Posterior vena cava (tissue), 2 donors: ENCODE results near the gene PLEK2. TPM values are rescaled to one million over a fixed set of nuclear protein-coding genes. Genes with fewer than 3 reads are reported as not detected.
"Not testable (repeated sequence)": the region's sequence is repeated elsewhere in the genome, so short reads cannot be mapped to it uniquely, and the experiment has no call there.

Source experiments
- DNase-seq: peaks from one replicate; pipeline ENCODE4 v3.0.0-alpha.2; 2020; ENCODE audit warnings: low spot score
- intact Hi-C, 2 donors: fragments of 100-400 bp; cut with DNase I; formaldehyde crosslinking; loops; one replicate each; pipeline versions ENCODE4 v1.14.1 to v1.14.2; 2022 to 2023
- long read RNA-seq, 2 donors: library from polyadenylated mRNA; unstranded; transcript quantifications; one replicate each; pipeline ENCODE4 v2.0.0, GENCODE V29; 2020 to 2021
- total RNA-seq, 2 donors: library from RNA; stranded (reverse); fragmentation: NEBNext Ultra II Directional; extraction: Animal tissue kit (Norgen Biotek cat#: 25700); gene quantifications; one replicate each; pipeline ENCODE4 v1.2.1, GENCODE V29; 2021
- donor health status: DM: yes; HTN: yes; CAD: no.
- donor health status: DM: yes; HTN: yes; CAD: no.

The PLEK2 gene
- 1 to 10 TPM; 1.2 to 2.0 TPM for total RNA-seq
- long read RNA-seq, donor 1, result 0 reads
- long read RNA-seq, donor 2, partial matches to known transcripts, result 0 of 1 reads
- long read RNA-seq, donor 2, other reads (novel, unspliced or antisense), result 0 of 1 reads

- intact Hi-C loops, result no loop called here
- peak; percentile 81 for DNase-seq
Observed at GRCh38 chr14:67411820-67412421, at the start of gene PLEK2. TSS of gene PLEK2 (minus strand) at chr14:67412165. CDS start at chr14:67412059, 106 bp downstream.

- intact Hi-C loops, result no loop called here
Observed at GRCh38 chr14:67461341-67461985, 49.5 kb upstream of the PLEK2 start.

GRCh38 chr14:67459336-67459735, 47.4 kb upstream of the PLEK2 start:
- intact Hi-C loops, result no loop called here
- DNase-seq, result peak; percentile 17

More at GRCh38 chr14:67461341-67461985, 49.5 kb upstream of the PLEK2 start:
- DNase-seq, result no peak

- DNase-seq, result peak; percentile 80
- intact Hi-C loops, result no loop called here
Observed at GRCh38 chr14:67457782-67458181, 45.8 kb upstream of the PLEK2 start.

- no peak for DNase-seq
- intact Hi-C loops, result no loop called here
Observed at GRCh38 chr14:67456732-67457131, 44.8 kb upstream of the PLEK2 start.

- DNase-seq, result peak; percentile 8
- intact Hi-C loops, result no loop called here
Observed at GRCh38 chr14:67453575-67454300, 41.8 kb upstream of the PLEK2 start.

GRCh38 chr14:67451667-67452066, 39.7 kb upstream of the PLEK2 start:
- DNase-seq, result peak; percentile 10
- intact Hi-C loops, result not testable (repeated sequence)

- peak; percentile 26 for DNase-seq
- intact Hi-C loops, result no loop called here
Observed at GRCh38 chr14:67449096-67449495, 37.1 kb upstream of the PLEK2 start.

GRCh38 chr14:67447033-67447381, 35.0 kb upstream of the PLEK2 start:
- no peak for DNase-seq
- intact Hi-C loops, result no loop called here

- intact Hi-C loops, result no loop called here
- peak; percentile 18 for DNase-seq
Observed at GRCh38 chr14:67446371-67447032, 34.5 kb upstream of the PLEK2 start.

- intact Hi-C loops, result no loop called here
- no peak for DNase-seq
Observed at GRCh38 chr14:67444395-67444794, 32.4 kb upstream of the PLEK2 start.

GRCh38 chr14:67442139-67442906, 30.4 kb upstream of the PLEK2 start:
- intact Hi-C loops, result no loop called here
- DNase-seq, result peak; percentile 35

- no peak for DNase-seq
- intact Hi-C loops, result no loop called here
Observed at GRCh38 chr14:67441672-67442071, 29.7 kb upstream of the PLEK2 start.

GRCh38 chr14:67441256-67441655, 29.3 kb upstream of the PLEK2 start:
- DNase-seq, result no peak
- intact Hi-C loops, result no loop called here

GRCh38 chr14:67440513-67440912, 28.5 kb upstream of the PLEK2 start:
- no peak for DNase-seq
- intact Hi-C loops, result no loop called here

GRCh38 chr14:67438969-67439368, 27.0 kb upstream of the PLEK2 start:
- DNase-seq, result no peak
- intact Hi-C loops, result no loop called here

GRCh38 chr14:67436006-67436866, 24.3 kb upstream of the PLEK2 start:
- DNase-seq, result no peak
- intact Hi-C loops, result no loop called here

- intact Hi-C loops, result no loop called here
- no peak for DNase-seq
Observed at GRCh38 chr14:67435603-67436002, 23.6 kb upstream of the PLEK2 start.
